ENCODE data around the gene ST14. TPM values are rescaled to one million over a fixed set of nuclear protein-coding genes. Genes with fewer than 3 reads are reported as not detected.

ST14 gene
- total RNA-seq, 1 experiment from 2014 or later: 33.9 TPM

DNA sequence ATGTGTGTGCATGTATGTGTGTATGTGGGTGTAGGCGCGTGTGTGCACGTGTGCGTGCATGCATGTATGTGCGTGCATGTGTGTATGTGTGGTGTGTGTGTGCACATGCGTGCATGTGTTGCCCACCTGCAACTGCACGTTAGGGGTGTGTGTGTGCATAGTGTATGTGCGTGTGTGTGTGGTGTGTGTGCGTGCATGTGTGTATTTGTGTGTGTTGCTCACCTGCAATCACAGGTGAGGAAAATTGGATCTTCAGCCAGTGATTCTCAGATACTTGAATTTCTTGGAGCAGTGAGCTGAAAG, 54.3 kb downstream of the ST14 start (continued):
- TF ChIP-seq ARID4B (CRISPR knock-in tag; IDR thresholded peaks at IDR 0.05; ENCODE audit: borderline replicate concordance): no peak
- TF ChIP-seq, protein P1, sequence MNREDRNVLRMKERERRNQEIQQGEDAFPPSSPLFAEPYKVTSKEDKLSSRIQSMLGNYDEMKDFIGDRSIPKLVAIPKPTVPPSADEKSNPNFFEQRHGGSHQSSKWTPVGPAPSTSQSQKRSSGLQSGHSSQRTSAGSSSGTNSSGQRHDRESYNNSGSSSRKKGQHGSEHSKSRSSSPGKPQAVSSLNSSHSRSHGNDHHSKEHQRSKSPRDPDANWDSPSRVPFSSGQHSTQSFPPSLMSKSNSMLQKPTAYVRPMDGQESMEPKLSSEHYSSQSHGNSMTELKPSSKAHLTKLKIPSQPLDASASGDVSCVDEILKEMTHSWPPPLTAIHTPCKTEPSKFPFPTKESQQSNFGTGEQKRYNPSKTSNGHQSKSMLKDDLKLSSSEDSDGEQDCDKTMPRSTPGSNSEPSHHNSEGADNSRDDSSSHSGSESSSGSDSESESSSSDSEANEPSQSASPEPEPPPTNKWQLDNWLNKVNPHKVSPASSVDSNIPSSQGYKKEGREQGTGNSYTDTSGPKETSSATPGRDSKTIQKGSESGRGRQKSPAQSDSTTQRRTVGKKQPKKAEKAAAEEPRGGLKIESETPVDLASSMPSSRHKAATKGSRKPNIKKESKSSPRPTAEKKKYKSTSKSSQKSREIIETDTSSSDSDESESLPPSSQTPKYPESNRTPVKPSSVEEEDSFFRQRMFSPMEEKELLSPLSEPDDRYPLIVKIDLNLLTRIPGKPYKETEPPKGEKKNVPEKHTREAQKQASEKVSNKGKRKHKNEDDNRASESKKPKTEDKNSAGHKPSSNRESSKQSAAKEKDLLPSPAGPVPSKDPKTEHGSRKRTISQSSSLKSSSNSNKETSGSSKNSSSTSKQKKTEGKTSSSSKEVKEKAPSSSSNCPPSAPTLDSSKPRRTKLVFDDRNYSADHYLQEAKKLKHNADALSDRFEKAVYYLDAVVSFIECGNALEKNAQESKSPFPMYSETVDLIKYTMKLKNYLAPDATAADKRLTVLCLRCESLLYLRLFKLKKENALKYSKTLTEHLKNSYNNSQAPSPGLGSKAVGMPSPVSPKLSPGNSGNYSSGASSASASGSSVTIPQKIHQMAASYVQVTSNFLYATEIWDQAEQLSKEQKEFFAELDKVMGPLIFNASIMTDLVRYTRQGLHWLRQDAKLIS (CRISPR knock-in tag; IDR thresholded peaks at IDR 0.05; ENCODE audit: borderline replicate concordance): no peak
- TF ChIP-seq CREM (CRISPR knock-in tag; IDR thresholded peaks at IDR 0.05): no peak
- no peak for TF ChIP-seq PRDM15 (CRISPR knock-in tag; IDR thresholded peaks at IDR 0.05)
- TF ChIP-seq MXD4 (CRISPR knock-in tag; IDR thresholded peaks at IDR 0.05; ENCODE audit: borderline replicate concordance): no peak
- TF ChIP-seq FOXJ3 (CRISPR knock-in tag; IDR thresholded peaks at IDR 0.05; ENCODE audit: borderline replicate concordance): no peak

GRCh38 chr11:130214861-130215530, 55.4 kb downstream of the ST14 start:
- Mint-ChIP-seq H3K9me3 (no peaks in the 10 kb centered on the region), H3K27ac (no peak overlapping the region), H3K36me3 (no peaks in the 10 kb centered on the region), H3K4me3 (no peak overlapping the region), H3K27me3 (ENCODE audit: low read depth) (no peaks in the 10 kb centered on the region), H3K4me1 (peaks cover 20% of the 10 kb centered on the region)
- POLR2A ChIA-PET: interaction anchor here (1.2 kb wide), 1 partner anchor 10 kb away, joined by 3 read pairs; no protein-coding TSS in a partner anchor
- ATAC-seq (no peak), DNase-seq (ENCODE audit: low spot score) (peak; percentile 3)
- CTCF ChIA-PET: interaction anchor here (1.4 kb wide), 1 partner anchor 647 kb away, joined by 5 read pairs; no protein-coding TSS in a partner anchor
- TF ChIP-seq, protein P2, sequence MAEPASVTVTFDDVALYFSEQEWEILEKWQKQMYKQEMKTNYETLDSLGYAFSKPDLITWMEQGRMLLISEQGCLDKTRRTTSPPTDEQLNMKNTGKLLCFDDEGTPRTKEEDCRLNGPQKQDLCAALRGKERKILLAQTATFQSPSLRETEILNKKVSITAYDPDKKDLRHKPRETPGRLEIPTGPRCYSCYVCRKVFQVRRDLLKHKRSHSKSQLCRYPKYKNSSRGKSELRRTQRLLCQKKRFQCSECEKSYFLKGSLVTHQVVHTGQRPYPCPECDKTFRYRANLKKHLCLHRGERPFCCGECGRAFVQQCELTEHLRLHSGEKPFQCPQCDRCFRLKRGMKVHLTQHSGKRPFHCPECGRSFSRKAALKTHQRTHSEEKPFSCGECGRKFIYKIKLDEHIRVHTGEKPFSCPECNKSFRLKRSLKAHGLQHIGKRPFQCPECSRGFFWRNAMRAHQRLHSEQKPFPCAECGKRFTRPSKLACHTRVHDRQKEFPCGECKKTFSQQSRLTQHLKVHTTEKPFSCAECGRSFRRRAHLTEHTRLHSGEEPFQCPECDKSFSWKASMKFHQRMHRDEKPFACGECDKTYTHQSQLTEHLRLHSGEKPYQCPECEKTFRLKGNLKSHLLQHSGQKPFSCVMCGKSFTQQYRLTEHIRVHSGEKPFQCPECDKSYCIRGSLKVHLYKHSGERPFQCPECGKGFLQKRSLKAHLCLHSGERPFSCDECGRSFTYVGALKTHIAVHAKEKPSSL (CRISPR knock-in tag; conservative IDR thresholded peaks at IDR 0.05): no peak
- TF ChIP-seq ZNF671 (CRISPR knock-in tag; IDR thresholded peaks at IDR 0.05): no peak
- no peak for TF ChIP-seq FOXJ3 (CRISPR knock-in tag; IDR thresholded peaks at IDR 0.05; ENCODE audit: borderline replicate concordance)
- no peak for TF ChIP-seq GTF2I (CRISPR knock-in tag; conservative IDR thresholded peaks at IDR 0.05)
- TF ChIP-seq, protein P3, sequence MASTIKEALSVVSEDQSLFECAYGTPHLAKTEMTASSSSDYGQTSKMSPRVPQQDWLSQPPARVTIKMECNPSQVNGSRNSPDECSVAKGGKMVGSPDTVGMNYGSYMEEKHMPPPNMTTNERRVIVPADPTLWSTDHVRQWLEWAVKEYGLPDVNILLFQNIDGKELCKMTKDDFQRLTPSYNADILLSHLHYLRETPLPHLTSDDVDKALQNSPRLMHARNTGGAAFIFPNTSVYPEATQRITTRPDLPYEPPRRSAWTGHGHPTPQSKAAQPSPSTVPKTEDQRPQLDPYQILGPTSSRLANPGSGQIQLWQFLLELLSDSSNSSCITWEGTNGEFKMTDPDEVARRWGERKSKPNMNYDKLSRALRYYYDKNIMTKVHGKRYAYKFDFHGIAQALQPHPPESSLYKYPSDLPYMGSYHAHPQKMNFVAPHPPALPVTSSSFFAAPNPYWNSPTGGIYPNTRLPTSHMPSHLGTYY (CRISPR knock-in tag; IDR thresholded peaks at IDR 0.05): no peak
- TF ChIP-seq ZNF138 (CRISPR knock-in tag; conservative IDR thresholded peaks at IDR 0.05): no peak
